Fibroblast of villous mesenchyme (primary cell): ENCODE data around the gene CTXND1. TPM values are rescaled to one million over a fixed set of nuclear protein-coding genes. Genes with fewer than 3 reads are reported as not detected.

Experiments
- DNase-seq: peaks from one replicate; pipeline ENCODE4 v3.0.0-alpha.2; 2010; ENCODE audit warnings: low read depth
- H3K4me3 ChIP-seq: 2 replicates; pipeline ENCODE4 v1.5.1; 2011; ENCODE audit warnings: low read depth, mild to moderate bottlenecking, low read length
- CTCF ChIP-seq: IDR thresholded peaks from 2 replicates; pipeline ENCODE4 v1.5.1; 2012; ENCODE audit warnings: low read depth, mild to moderate bottlenecking, low read length; ENCODE audit not compliant: insufficient read depth
- total RNA-seq: library from RNA; depleted of rRNA; stranded (reverse); fragments of >200 nt; gene quantifications from 2 replicates; pipeline ENCODE4 v1.2.3, GENCODE V29; 2012

The CTXND1 gene
- total RNA-seq, 1 donor = not detected

DNA sequence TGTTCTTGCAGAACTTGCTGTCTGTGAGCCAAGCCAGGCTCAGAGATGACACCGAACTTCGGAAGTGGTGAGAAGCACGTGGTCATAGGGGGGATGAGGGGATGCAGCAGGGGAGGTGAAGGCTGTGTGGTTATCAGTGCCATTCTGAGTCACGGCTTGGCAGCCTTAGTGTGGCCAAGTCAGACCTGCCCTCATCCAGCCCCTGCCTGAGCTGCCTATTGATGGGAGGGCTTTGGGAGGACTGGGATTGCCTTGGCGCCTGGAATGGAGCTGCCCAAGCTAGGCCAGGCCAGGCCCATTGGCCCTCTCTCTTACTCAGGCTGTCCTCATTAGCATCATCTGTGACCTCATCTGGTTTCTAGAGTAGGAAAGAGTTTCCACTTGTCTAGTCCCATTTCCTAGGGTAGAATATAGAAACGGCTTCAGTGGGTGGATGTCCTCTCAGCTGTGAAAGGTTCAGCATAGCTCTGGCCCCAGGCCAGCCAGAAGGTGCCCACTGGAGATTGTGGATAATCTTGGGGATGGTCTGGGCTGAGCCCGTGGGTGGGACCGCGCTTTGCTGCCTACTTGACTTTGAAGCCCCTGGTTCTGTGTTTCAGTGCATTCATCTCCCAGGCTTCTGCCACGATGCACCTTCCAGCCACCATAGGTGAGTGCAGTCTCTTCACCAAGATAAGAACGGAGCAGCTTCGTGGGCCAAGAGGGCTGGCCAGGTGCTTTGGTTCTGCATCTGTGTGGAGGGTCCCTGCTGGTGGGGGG, 92.0 kb downstream of the CTXND1 start:
- no peak for TF ChIP-seq CTCF
- no peak overlapping the region for H3K4me3 ChIP-seq
- DNase-seq = peak; percentile 37

GRCh38 chr15:80159301-80159700, 92.7 kb downstream of the CTXND1 start:
- no peak overlapping the region for H3K4me3 ChIP-seq
- no peak for DNase-seq
- TF ChIP-seq CTCF = no peak

DNA sequence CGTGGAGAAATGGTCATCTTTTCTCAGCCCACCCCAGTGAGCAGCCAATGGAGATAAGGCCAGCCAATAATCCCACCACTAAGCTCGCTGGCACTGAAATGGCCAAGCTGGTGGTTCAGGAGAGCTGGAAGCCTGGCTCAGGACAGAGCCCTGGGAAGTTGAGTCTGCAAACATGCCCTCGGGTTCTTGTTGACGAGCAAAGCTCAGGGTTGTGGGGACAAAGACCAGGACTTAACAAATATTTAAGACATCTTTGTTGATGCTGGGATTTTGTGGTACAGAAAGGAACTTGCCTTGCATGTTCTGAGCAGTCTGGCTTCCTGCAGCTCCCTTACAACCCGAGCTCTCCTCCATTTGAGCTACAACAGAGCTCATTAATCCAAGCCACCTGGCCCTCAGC, 94.8 kb downstream of the CTXND1 start:
- no peak overlapping the region for H3K4me3 ChIP-seq
- peak; percentile 67 for DNase-seq
- TF ChIP-seq CTCF = no peak

DNA sequence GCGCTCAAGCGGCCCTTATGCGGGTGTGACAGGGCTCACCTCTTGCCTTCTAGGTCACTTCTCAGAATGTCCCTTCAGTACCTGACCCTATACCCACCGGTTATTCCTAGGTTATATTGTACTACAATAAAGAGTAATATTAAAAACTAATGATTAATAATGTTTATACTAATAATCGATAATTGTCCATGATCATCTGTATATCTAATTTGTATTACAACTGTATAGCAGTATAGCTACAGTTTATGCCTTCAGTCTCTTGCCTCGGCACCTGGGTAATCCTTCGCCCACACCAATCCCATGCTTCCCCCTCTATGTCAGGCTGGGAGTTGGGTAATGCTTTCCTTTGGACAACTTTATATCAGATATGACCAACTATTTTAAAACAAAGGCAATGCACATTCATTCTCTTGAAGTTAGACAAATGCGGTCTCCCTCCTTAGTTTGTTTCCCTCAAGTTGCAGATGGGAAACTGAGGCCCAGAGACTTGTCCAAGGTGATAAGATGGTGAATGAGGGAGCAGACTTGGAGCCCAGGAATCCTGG, 95.8 kb downstream of the CTXND1 start:
- TF ChIP-seq CTCF = no peak
- peak overlapping the region; percentile 21 for H3K4me3 ChIP-seq
- DNase-seq = peak; percentile 44

DNA sequence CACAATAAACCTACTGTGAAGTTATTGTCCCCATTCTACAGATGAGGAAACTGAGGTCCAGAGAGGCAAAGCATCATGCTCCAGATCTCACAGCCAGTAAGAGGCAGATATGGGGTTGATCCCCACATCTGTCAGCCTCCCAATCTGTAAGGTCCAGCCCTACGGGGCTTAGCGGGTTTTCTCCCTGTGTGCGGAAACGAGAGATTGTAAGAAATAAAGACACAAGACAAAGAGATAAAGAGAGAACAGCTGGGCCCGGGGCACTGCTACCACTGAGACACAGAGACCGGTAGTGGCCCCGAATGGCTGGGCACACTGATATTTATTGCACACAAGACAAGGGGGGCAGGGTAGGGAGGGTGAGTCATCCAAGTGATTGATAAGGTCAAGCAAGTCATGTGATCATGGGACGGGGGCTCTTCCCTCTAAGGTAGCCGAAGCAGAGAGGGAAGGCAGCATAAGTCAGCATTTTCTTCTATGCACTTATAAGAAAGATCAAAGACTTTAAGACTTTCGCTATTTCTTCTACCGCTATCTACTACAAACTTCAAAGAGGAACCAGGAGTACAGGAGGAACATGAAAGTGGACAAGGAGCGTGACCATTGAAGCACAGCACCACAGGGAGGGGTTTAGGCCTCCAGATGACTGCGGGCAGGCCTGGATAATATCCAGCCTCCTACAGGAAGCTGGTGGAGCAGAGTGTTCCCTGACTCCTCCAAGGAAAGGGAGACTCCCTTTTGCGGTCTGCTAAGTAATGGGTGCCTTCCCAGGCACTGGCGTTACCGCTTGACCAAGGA, 96.4 kb downstream of the CTXND1 start:
- peak; percentile 95 for DNase-seq

DNA sequence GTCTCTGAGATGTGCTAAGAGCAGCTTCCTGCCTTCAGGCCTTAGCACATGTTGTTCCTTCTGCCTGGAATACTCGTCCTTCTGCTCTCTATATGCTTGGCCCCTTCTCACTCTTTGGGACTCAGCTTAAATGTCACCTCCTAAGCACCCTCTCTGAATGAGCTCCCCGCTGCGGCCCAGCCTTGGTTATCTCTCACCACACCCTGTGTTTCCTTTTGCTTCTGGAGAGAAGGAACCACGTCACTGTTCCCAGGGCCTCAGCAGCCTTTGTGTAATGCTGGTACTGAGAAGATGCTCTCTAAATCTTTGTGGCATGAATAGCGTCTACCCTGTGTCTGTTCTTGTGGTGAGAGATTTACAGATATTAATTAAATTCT, 97.0 kb downstream of the CTXND1 start:
- peak overlapping the region; percentile 83 for H3K4me3 ChIP-seq
- no peak for TF ChIP-seq CTCF
- peak; percentile 57 for DNase-seq

More for the DNA sequence above, 96.4 kb downstream of the CTXND1 start:
- peak overlapping the region; percentile 83 for H3K4me3 ChIP-seq

- DNase-seq = peak; percentile 73
- peak overlapping the region; percentile 83 for H3K4me3 ChIP-seq
- no peak for TF ChIP-seq CTCF
These were observed 97.7 kb downstream of the CTXND1 start for GRCh38 chr15:80154336-80154735.
